Right atrium auricular region (tissue), 2 donors: ENCODE results near the gene PLBD1. TPM values are rescaled to one million over a fixed set of nuclear protein-coding genes. Genes with fewer than 3 reads are reported as not detected.

Experiments used
- DNase-seq: peaks from one replicate; pipeline ENCODE4 v3.0.0-alpha.2; 2019; ENCODE audit warnings: low spot score
- H3K27ac ChIP-seq, 2 donors: fragments of 200-600 bp; sonication (generic); 1 replicate in 1 of 2; 2 replicates in 1 of 2; pipeline ENCODE4 v1.5.1; 2016 to 2019
- H3K27me3 ChIP-seq, 2 donors: fragments of 200-600 bp; sonication (generic); one replicate each; pipeline versions ENCODE4 v1.5.1 to v1.6.0; 2017 to 2019
- H3K36me3 ChIP-seq: fragments of 200-600 bp; sonication (generic); one replicate; pipeline ENCODE4 v1.5.1; 2016
- H3K4me1 ChIP-seq, 2 donors: fragments of 200-600 bp; sonication (generic); one replicate each; pipeline versions ENCODE4 v1.5.1 to v1.6.0; 2017 to 2019
- H3K4me3 ChIP-seq, 2 donors: fragments of 200-600 bp; sonication (generic); 1 replicate in 1 of 2; 2 replicates in 1 of 2; pipeline ENCODE4 v1.5.1; 2017 to 2019; ENCODE audit warnings: mild to moderate bottlenecking in 1 of 2, moderate library complexity in 1 of 2
- H3K9me3 ChIP-seq, 2 donors: fragments of 200-600 bp; sonication (generic); one replicate each; pipeline ENCODE4 v1.5.1; 2019
- CTCF ChIP-seq, 2 donors: fragments of 200-600 bp; sonication (generic); IDR thresholded peaks; one replicate each; pipeline ENCODE4 v1.5.1; 2019; ENCODE audit warnings: antibody characterized with exemption in 2 of 2
- total RNA-seq, 2 donors: library from RNA; depleted of rRNA; stranded (reverse); fragments of >200 nt; gene quantifications; one replicate each; pipeline ENCODE4 v1.1.0, GENCODE V29; 2016

PLBD1 gene
- total RNA-seq, 2 donors from 2014 or later = 15.1 to 21.5 TPM

- no peak overlapping the region for H3K4me3 ChIP-seq
- H3K27ac ChIP-seq = no peak overlapping the region
- DNase-seq = no peak
- H3K4me1 ChIP-seq = peaks cover 0 to 17% of the 10 kb centered on the region in 2 donors
- H3K9me3 ChIP-seq = peaks cover 0 to 29% of the 10 kb centered on the region in 2 donors
- H3K36me3 ChIP-seq = no peaks in the 10 kb centered on the region
- TF ChIP-seq CTCF (IDR thresholded peaks at IDR 0.05) = no peak
- no peaks in the 10 kb centered on the region for H3K27me3 ChIP-seq
These were observed 44.0 kb upstream of the PLBD1 start for GRCh38 chr12:14611640-14612203.

- no peak overlapping the region for H3K27ac ChIP-seq
- peaks cover 0 to 64% of the 10 kb centered on the region in 2 donors for H3K9me3 ChIP-seq
- H3K36me3 ChIP-seq = no peaks in the 10 kb centered on the region
- H3K27me3 ChIP-seq = no peaks in the 10 kb centered on the region
- H3K4me1 ChIP-seq = peaks cover 0 to 3% of the 10 kb centered on the region in 2 donors
- TF ChIP-seq CTCF (IDR thresholded peaks at IDR 0.05) = no peak
- H3K4me3 ChIP-seq = no peak overlapping the region
- DNase-seq = no peak
These were observed 39.9 kb upstream of the PLBD1 start for GRCh38 chr12:14607568-14607967.

- no peak overlapping the region for H3K4me3 ChIP-seq
- no peaks in the 10 kb centered on the region for H3K4me1 ChIP-seq
- TF ChIP-seq CTCF (IDR thresholded peaks at IDR 0.05) = no peak
- no peaks in the 10 kb centered on the region for H3K27me3 ChIP-seq
- no peaks in the 10 kb centered on the region for H3K36me3 ChIP-seq
- DNase-seq = no peak
- H3K9me3 ChIP-seq = peaks cover 0 to 56% of the 10 kb centered on the region in 2 donors
- no peak overlapping the region for H3K27ac ChIP-seq
These were observed 37.8 kb upstream of the PLBD1 start for GRCh38 chr12:14605401-14605989.

- Histone ChIP-seq H3K4me1 (no peaks in the 10 kb centered on the region), H3K36me3 (no peaks in the 10 kb centered on the region), H3K27ac (no peak overlapping the region), H3K9me3 (peaks cover 0 to 44% of the 10 kb centered on the region in 2 donors), H3K27me3 (no peaks in the 10 kb centered on the region), H3K4me3 (no peak overlapping the region)
- DNase-seq = no peak
- no peak for TF ChIP-seq CTCF (IDR thresholded peaks at IDR 0.05)
These were observed 34.2 kb upstream of the PLBD1 start for GRCh38 chr12:14601692-14602478.

- no peaks in the 10 kb centered on the region for H3K36me3 ChIP-seq
- H3K27me3 ChIP-seq = no peaks in the 10 kb centered on the region
- DNase-seq = no peak
- H3K4me1 ChIP-seq = no peaks in the 10 kb centered on the region
- H3K4me3 ChIP-seq = no peak overlapping the region
- H3K27ac ChIP-seq = no peak overlapping the region
- no peak for TF ChIP-seq CTCF (IDR thresholded peaks at IDR 0.05)
- peaks cover 0 to 10% of the 10 kb centered on the region in 2 donors for H3K9me3 ChIP-seq
These were observed 29.8 kb upstream of the PLBD1 start for GRCh38 chr12:14597480-14597879.
